ENCODE results near the gene ABCB8. TPM values are rescaled to one million over a fixed set of nuclear protein-coding genes. Genes with fewer than 3 reads are reported as not detected.

ABCB8 gene
- total and polyA plus RNA-seq, 2 donors (not counting 1 experiment from before 2014, with no cell fraction given): 41.4 to 69.7 TPM

DNA sequence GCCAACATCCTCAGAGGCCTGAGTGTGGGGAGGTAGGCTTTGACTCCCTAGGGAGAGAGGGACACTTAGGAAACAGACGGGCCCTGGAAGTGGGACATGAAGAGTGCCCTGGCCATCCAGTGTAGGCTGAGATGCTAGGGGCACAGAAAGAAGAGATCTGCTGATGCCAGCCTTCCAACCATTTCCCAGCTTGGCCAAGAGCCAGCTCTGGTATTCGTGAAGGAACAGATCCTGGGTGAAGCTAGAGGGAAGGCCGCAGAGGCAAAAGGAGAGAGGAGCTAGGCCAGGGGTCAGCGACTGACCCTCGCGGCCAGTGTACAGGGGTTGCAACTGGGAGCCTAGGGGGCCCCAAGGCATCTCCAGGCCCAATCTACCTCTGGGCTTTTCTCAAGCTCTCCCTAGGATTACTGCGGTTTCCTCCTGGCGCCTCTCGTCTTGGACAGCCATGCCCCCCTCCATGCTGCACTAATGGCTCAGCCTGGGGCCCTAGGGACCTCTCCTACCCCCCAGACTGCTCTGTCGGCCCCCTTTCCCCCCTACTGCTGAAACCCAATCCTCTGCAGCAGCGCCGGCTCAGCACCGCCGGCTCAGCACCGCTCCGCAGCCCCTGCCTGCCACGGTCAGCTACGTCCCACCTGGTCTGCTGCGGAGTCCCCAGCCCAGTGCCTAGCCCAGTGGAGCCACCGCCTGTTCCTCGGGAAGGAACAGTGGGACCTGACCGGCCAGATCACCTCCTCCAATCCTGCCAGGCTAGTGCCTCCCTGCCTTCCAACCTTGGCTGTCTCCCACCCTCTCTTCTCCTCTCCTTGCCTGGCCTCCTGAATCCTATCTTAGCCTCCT lies 19.9 kb downstream of the ABCB8 start, which contains the start of gene ASIC3:
Gene ASIC3 (plus strand): TSS at position 556 of the 840 bp plus-strand sequence. CDS start 355 bp downstream, outside the sequence.
- H3K9me3 Mint-ChIP-seq (ENCODE audit: insufficient read depth): no peaks in the 10 kb centered on the region
- ATAC-seq (ENCODE audit: low read depth) (no peak), DNase-seq (no peak)
- Histone ChIP-seq H3K27ac (ENCODE audit: low read length in 2 of 2) (no peak within 1 kb of the TSS), H3K36me3 (replicated peaks in 1 of 2; ENCODE audit: control extremely low read depth in 1 of 2, control insufficient read depth in 1 of 2, extremely low read depth in 1 of 2, insufficient read depth in 2 of 2, low read length in 1 of 2) (no peaks in the 10 kb centered on the region), H4K20me1 (ENCODE audit: control insufficient read depth, insufficient read depth, low read length, poor library complexity, severe bottlenecking) (no peaks in the 10 kb centered on the region), H2AFZ (ENCODE audit: insufficient read depth, low read depth, low read length, poor library complexity, severe bottlenecking) (no peak within 1 kb of the TSS), H3K79me2 (ENCODE audit: control insufficient read depth, insufficient read depth, low read length) (no peaks in the 10 kb centered on the region), H3K27me3 (replicated peaks in 1 of 4; ENCODE audit: control extremely low read depth in 1 of 4, control insufficient read depth in 3 of 4, insufficient read depth in 4 of 4, low read length in 3 of 4) (peaks cover 0 to 13% (median 3%) of the 10 kb centered on the region in 4 experiments), H3K9me3 (ENCODE audit: control extremely low read depth in 1 of 3, control insufficient read depth in 2 of 3, insufficient read depth in 1 of 3, low read length in 2 of 3) (no peaks in the 10 kb centered on the region), H3K4me3 (ENCODE audit: control extremely low read depth in 1 of 5, extremely low read depth in 1 of 5, insufficient read depth in 1 of 5, low read depth in 2 of 5, low read length in 4 of 5) (no peak within 1 kb of the TSS), H3K9ac (ENCODE audit: low read length) (no peak within 1 kb of the TSS), H3K4me1 (ENCODE audit: control insufficient read depth in 2 of 2, insufficient read depth in 2 of 2, low read length in 2 of 2) (peaks cover 0 to 3% of the 10 kb centered on the region in 2 donors), H3K4me2 (replicated peaks; ENCODE audit: low read depth, low read length, poor library complexity, severe bottlenecking) (no peak within 1 kb of the TSS)
- H3K4me3 Mint-ChIP-seq: no peak within 1 kb of the TSS
- ChIA-PET CTCF (no interaction called here), POLR2A (no interaction called here)
- no peak within 1 kb of the TSS for H3K27ac Mint-ChIP-seq
- TF ChIP-seq CTCF (IDR thresholded peaks at IDR 0.05): no peak
- no peak for TF ChIP-seq EZH2 (IDR thresholded peaks at IDR 0.05; ENCODE audit: borderline replicate concordance, insufficient read depth, low read depth, low read length, poor library complexity, severe bottlenecking)
- H3K4me1 Mint-ChIP-seq: peaks cover 6% of the 10 kb centered on the region
- WGBS (ENCODE audit: insufficient coverage): 97% methylated on average over 20 of the region's 22 CpGs
- intact Hi-C loops (cut with micrococcal nuclease): no loop called here
- H3K27me3 Mint-ChIP-seq: peaks cover 6% of the 10 kb centered on the region

DNA sequence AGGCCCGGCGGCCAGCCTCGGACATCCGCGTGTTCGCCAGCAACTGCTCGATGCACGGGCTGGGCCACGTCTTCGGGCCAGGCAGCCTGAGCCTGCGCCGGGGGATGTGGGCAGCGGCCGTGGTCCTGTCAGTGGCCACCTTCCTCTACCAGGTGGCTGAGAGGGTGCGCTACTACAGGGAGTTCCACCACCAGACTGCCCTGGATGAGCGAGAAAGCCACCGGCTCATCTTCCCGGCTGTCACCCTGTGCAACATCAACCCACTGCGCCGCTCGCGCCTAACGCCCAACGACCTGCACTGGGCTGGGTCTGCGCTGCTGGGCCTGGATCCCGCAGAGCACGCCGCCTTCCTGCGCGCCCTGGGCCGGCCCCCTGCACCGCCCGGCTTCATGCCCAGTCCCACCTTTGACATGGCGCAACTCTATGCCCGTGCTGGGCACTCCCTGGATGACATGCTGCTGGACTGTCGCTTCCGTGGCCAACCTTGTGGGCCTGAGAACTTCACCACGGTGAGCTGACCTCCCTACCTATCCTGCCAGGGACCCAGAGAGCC lies 20.7 kb downstream of the ABCB8 start:
- Histone ChIP-seq H3K4me3 (ENCODE audit: control extremely low read depth in 1 of 5, extremely low read depth in 1 of 5, insufficient read depth in 1 of 5, low read depth in 2 of 5, low read length in 4 of 5) (no peak overlapping the region), H3K27ac (ENCODE audit: low read length in 2 of 2) (no peak overlapping the region), H3K27me3 (replicated peaks in 1 of 4; ENCODE audit: control extremely low read depth in 1 of 4, control insufficient read depth in 3 of 4, insufficient read depth in 4 of 4, low read length in 3 of 4) (peaks cover 0 to 13% (median 3%) of the 10 kb centered on the region in 4 experiments), H3K79me2 (ENCODE audit: control insufficient read depth, insufficient read depth, low read length) (no peaks in the 10 kb centered on the region), H3K36me3 (replicated peaks in 1 of 2; ENCODE audit: control extremely low read depth in 1 of 2, control insufficient read depth in 1 of 2, extremely low read depth in 1 of 2, insufficient read depth in 2 of 2, low read length in 1 of 2) (no peaks in the 10 kb centered on the region), H4K20me1 (ENCODE audit: control insufficient read depth, insufficient read depth, low read length, poor library complexity, severe bottlenecking) (no peaks in the 10 kb centered on the region), H3K9ac (ENCODE audit: low read length) (no peak overlapping the region), H3K4me2 (replicated peaks; ENCODE audit: low read depth, low read length, poor library complexity, severe bottlenecking) (no peak overlapping the region), H2AFZ (ENCODE audit: insufficient read depth, low read depth, low read length, poor library complexity, severe bottlenecking) (no peak overlapping the region), H3K4me1 (ENCODE audit: control insufficient read depth in 2 of 2, insufficient read depth in 2 of 2, low read length in 2 of 2) (peaks cover 0 to 3% of the 10 kb centered on the region in 2 donors), H3K9me3 (ENCODE audit: control extremely low read depth in 1 of 3, control insufficient read depth in 2 of 3, insufficient read depth in 1 of 3, low read length in 2 of 3) (no peaks in the 10 kb centered on the region)
- CTCF ChIA-PET: no interaction called here
- Mint-ChIP-seq H3K27ac (no peak overlapping the region), H3K27me3 (peaks cover 6% of the 10 kb centered on the region), H3K4me3 (no peak overlapping the region), H3K4me1 (peaks cover 6% of the 10 kb centered on the region), H3K9me3 (ENCODE audit: insufficient read depth) (no peaks in the 10 kb centered on the region)
- ATAC-seq (ENCODE audit: low read depth) (no peak), DNase-seq (no peak)
- WGBS (ENCODE audit: insufficient coverage): 97% methylated on average over 38 of the region's 38 CpGs
- intact Hi-C loops (cut with micrococcal nuclease): no loop called here
- TF ChIP-seq EZH2 (IDR thresholded peaks at IDR 0.05; ENCODE audit: borderline replicate concordance, insufficient read depth, low read depth, low read length, poor library complexity, severe bottlenecking) (no peak), CTCF (IDR thresholded peaks at IDR 0.05) (no peak)
- POLR2A ChIA-PET: no interaction called here
